H1 (cell line): Measurements from ENCODE around the gene RENBP. TPM values are rescaled to one million over a fixed set of nuclear protein-coding genes. Genes with fewer than 3 reads are reported as not detected.

Experiments
- CBX5 ChIP-seq: fragments of 300-800, 300-1000 bp; sonication (generic); IDR thresholded peaks from 2 replicates; pipeline ENCODE4 v1.7.1; 2016; ENCODE audit warnings: antibody characterized with exemption, low read length, low read depth
- polyA plus RNA-seq, 7 experiments: library from polyadenylated mRNA; depleted of rRNA in 3 of 7; stranded (reverse) in 5 of 7; unstranded in 2 of 7; fragments of >200 nt in 5 of 7; fragments of 200-250 nt in 2 of 7; gene quantifications; 1 replicate in 5 of 7; 2 replicates in 1 of 7; 4 replicates in 1 of 7; pipeline versions ENCODE4 v1.2.1 to v1.2.3, GENCODE V29; 2011 to 2013; ENCODE audit warnings: missing spikeins in 2 of 7, mixed read lengths in 2 of 7
- total RNA-seq: library from RNA; stranded (reverse); fragmentation: NEBNext Ultra II Directional; extraction: Animal tissue kit (Norgen Biotek cat#: 25700); gene quantifications from 2 replicates; pipeline ENCODE4 v1.2.1, GENCODE V29; 2021
- TF ChIP-seq, protein P1 (sequence below), 3 experiments: IDR thresholded peaks; 1 replicate in 2 of 3; 2 replicates in 1 of 3; pipeline versions ENCODE4 v1.5.1 to v1.6.1; 2011; ENCODE audit warnings: low read length in 3 of 3, mild to moderate bottlenecking in 3 of 3, inconsistent platforms in 2 of 3, low read depth in 1 of 3, moderate library complexity in 1 of 3; ENCODE audit not compliant: insufficient read depth in 1 of 3; ENCODE audit errors: control extremely low read depth in 1 of 3

Gene RENBP
- total and polyA plus RNA-seq, 2 of the 8 experiments (the other 6 are each of a cell fraction or from before 2014, with no cell fraction given) = 12.4 to 21.8 TPM

GRCh38 chrX:153926552-153926857 is 17.9 kb downstream of the RENBP start (continued):
- no peak for TF ChIP-seq CBX5
- TF ChIP-seq, protein P1, sequence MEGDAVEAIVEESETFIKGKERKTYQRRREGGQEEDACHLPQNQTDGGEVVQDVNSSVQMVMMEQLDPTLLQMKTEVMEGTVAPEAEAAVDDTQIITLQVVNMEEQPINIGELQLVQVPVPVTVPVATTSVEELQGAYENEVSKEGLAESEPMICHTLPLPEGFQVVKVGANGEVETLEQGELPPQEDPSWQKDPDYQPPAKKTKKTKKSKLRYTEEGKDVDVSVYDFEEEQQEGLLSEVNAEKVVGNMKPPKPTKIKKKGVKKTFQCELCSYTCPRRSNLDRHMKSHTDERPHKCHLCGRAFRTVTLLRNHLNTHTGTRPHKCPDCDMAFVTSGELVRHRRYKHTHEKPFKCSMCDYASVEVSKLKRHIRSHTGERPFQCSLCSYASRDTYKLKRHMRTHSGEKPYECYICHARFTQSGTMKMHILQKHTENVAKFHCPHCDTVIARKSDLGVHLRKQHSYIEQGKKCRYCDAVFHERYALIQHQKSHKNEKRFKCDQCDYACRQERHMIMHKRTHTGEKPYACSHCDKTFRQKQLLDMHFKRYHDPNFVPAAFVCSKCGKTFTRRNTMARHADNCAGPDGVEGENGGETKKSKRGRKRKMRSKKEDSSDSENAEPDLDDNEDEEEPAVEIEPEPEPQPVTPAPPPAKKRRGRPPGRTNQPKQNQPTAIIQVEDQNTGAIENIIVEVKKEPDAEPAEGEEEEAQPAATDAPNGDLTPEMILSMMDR (IDR thresholded peaks at IDR 0.05; ENCODE audit: control extremely low read depth in 1 of 3, insufficient read depth in 1 of 3, low read depth in 1 of 3, low read length in 3 of 3) = no peak
